Calu3 (cell line): ENCODE data around the gene NSUN5. TPM values are rescaled to one million over a fixed set of nuclear protein-coding genes. Genes with fewer than 3 reads are reported as not detected.
"Not testable (repeated sequence)": the region's sequence is repeated elsewhere in the genome, so short reads cannot be mapped to it uniquely, and the experiment has no call there.

ENCODE experiments used
- BruUV-seq: library from RNA; stranded (reverse); fragments of 400-500 nt; replicated peaks from 2 replicates; lab custom pipeline; 2021; lab: Mats Ljungman, UMichigan
- CTCF ChIA-PET: fragments of 300-600 bp; sonication (Branson Sonifier 250); formaldehyde crosslinking; loops from one replicate; lab custom pipeline; 2022; ENCODE audit warnings: antibody characterized with exemption; lab: Charles Lee
- DNase-seq: peaks from one replicate; pipeline ENCODE4 v3.0.0; 2022
- H3K27ac Mint-ChIP-seq: one replicate; pipeline ENCODE4 v1.8.0; 2022; ENCODE audit warnings: mixed read lengths; ENCODE audit not compliant: unreplicated experiment
- H3K27me3 Mint-ChIP-seq: one replicate; pipeline ENCODE4 v1.8.0; 2022; ENCODE audit warnings: mixed read lengths; ENCODE audit not compliant: unreplicated experiment
- H3K36me3 Mint-ChIP-seq: one replicate; pipeline ENCODE4 v1.8.0; 2022; ENCODE audit warnings: mild to moderate bottlenecking, moderate library complexity, mixed read lengths; ENCODE audit not compliant: insufficient read depth, unreplicated experiment
- H3K4me1 Mint-ChIP-seq: one replicate; pipeline ENCODE4 v1.8.0; 2022; ENCODE audit warnings: mild to moderate bottlenecking, low read depth, mixed read lengths; ENCODE audit not compliant: unreplicated experiment
- H3K4me3 Mint-ChIP-seq: one replicate; pipeline ENCODE4 v1.8.0; 2022; ENCODE audit warnings: mild to moderate bottlenecking, low read depth, moderate library complexity, mixed read lengths; ENCODE audit not compliant: unreplicated experiment
- H3K9me3 Mint-ChIP-seq: one replicate; pipeline ENCODE4 v1.8.0; 2022; ENCODE audit warnings: low read depth, mixed read lengths; ENCODE audit not compliant: unreplicated experiment
- intact Hi-C: fragments of 100-400 bp; cut with micrococcal nuclease; formaldehyde crosslinking; loops from one replicate; pipeline ENCODE4 v1.10.0; 2022; ENCODE audit not compliant: unreplicated experiment
- total RNA-seq: library from RNA; stranded (reverse); gene quantifications from 2 replicates; pipeline ENCODE4 v1.2.3, GENCODE V29; 2022

NSUN5 gene
- total RNA-seq, 1 experiment from 2014 or later: 17.5 TPM

GRCh38 chr7:73297235-73297634 is 11.4 kb downstream of the NSUN5 start:
- intact Hi-C loops, H3K4me1 Mint-ChIP-seq, BruUV-seq, H3K27ac Mint-ChIP-seq, DNase-seq, H3K9me3 Mint-ChIP-seq, H3K36me3 Mint-ChIP-seq, H3K27me3 Mint-ChIP-seq, H3K4me3 Mint-ChIP-seq, CTCF ChIA-PET: not testable (repeated sequence)

- H3K27ac Mint-ChIP-seq, intact Hi-C loops, CTCF ChIA-PET, H3K9me3 Mint-ChIP-seq, H3K4me3 Mint-ChIP-seq, H3K4me1 Mint-ChIP-seq, DNase-seq, H3K36me3 Mint-ChIP-seq, H3K27me3 Mint-ChIP-seq, BruUV-seq: not testable (repeated sequence)
These were observed 31.4 kb downstream of the NSUN5 start for GRCh38 chr7:73277210-73277609.

DNA sequence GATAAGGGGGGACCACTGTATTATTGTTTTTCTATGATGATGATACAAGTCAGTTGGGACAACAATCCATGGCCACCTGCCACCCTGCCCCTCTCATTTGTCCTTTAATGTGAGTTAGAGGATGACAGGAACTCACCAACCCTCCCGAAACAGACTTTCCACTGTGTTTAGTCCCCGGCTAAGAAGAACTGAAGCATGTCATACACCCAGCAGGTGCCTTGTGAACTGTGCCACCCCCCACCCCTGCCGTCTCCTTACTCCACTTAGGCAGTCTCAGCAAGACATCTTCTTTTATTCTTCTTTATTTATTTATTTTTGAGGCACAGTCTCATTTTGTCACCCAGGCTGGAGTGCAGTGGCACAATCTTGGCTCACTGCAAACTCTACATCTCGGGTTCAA is 40.8 kb downstream of the NSUN5 start:
- intact Hi-C loops, BruUV-seq, H3K27me3 Mint-ChIP-seq, H3K9me3 Mint-ChIP-seq, CTCF ChIA-PET, H3K36me3 Mint-ChIP-seq, H3K27ac Mint-ChIP-seq, H3K4me1 Mint-ChIP-seq, DNase-seq, H3K4me3 Mint-ChIP-seq: not testable (repeated sequence)

- H3K36me3 Mint-ChIP-seq, BruUV-seq, H3K9me3 Mint-ChIP-seq, DNase-seq, H3K4me3 Mint-ChIP-seq, H3K27ac Mint-ChIP-seq, CTCF ChIA-PET, intact Hi-C loops, H3K4me1 Mint-ChIP-seq, H3K27me3 Mint-ChIP-seq: not testable (repeated sequence)
These were observed 41.8 kb downstream of the NSUN5 start for GRCh38 chr7:73266719-73267368.

GRCh38 chr7:73262416-73262815 is 46.2 kb downstream of the NSUN5 start:
- intact Hi-C loops, H3K4me3 Mint-ChIP-seq, H3K27me3 Mint-ChIP-seq, H3K27ac Mint-ChIP-seq, H3K36me3 Mint-ChIP-seq, H3K4me1 Mint-ChIP-seq, BruUV-seq, CTCF ChIA-PET, H3K9me3 Mint-ChIP-seq, DNase-seq: not testable (repeated sequence)

Other genes starting within 250 kb of the NSUN5 start
- gene SPDYE9, start 222.8 kb downstream of the NSUN5 start, total RNA-seq: not detected in 2 replicates
- gene TRIM50, start 19.3 kb upstream of the NSUN5 start, total RNA-seq: not detected in 2 replicates
- gene FKBP6, start 19.3 kb upstream of the NSUN5 start, total RNA-seq: not detected in 2 replicates
- gene FZD9, start 125.0 kb upstream of the NSUN5 start, total RNA-seq: 0.50 and 0.56 TPM in 2 replicates
- 44.6 and 45.1 TPM in 2 replicates for gene BAZ1B, start 213.5 kb upstream of the NSUN5 start, total RNA-seq
- 37.8 and 44.6 TPM in 2 replicates for gene BCL7B, start 248.9 kb upstream of the NSUN5 start, total RNA-seq